Adrenal gland (tissue), 5 donors: ENCODE results near the gene HEG1.

Experiments used
- POLR2A ChIP-seq, 2 donors: fragments of 450-650 bp; IDR thresholded peaks; one replicate each; pipeline ENCODE4 v1.6.1; 2017; ENCODE audit warnings: antibody characterized with exemption in 2 of 2, mild to moderate bottlenecking in 2 of 2, moderate library complexity in 1 of 2
- TF ChIP-seq, protein P1 (sequence below), 6 experiments: fragments of 450-650 bp in 4 of 6; fragments of 200-600 bp in 2 of 6; sonication (generic) in 1 of 6; IDR thresholded peaks; 1 replicate in 5 of 6; 2 replicates in 1 of 6; pipeline versions ENCODE4 v1.5.1 to v1.8.0; 2016 to 2021; ENCODE audit warnings: antibody characterized with exemption in 6 of 6, mild to moderate bottlenecking in 2 of 6, moderate library complexity in 1 of 6
- donor health status: DM: no; HTN: no; CAD: no.

DNA sequence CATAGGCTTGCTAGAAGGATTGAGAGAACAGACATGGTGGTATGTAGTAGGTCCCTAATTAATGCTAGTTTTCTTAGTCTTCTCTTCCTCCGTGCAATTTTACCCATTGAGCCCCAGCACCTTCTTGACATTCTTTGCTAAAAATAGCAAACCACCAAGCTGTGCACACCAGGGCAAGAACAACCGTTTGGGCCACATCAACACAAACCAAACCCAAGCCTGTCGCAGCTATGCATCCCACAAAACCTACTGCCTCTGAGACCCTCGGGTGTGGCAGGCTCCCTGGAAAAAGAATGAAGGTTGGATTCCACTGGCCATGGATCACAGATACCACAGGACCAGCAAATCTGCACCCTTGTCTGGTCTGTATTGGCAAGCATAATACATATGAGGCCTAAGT is 27.1 kb downstream of the HEG1 start:
- no peak for TF ChIP-seq POLR2A (IDR thresholded peaks at IDR 0.05)
- TF ChIP-seq, protein P1, sequence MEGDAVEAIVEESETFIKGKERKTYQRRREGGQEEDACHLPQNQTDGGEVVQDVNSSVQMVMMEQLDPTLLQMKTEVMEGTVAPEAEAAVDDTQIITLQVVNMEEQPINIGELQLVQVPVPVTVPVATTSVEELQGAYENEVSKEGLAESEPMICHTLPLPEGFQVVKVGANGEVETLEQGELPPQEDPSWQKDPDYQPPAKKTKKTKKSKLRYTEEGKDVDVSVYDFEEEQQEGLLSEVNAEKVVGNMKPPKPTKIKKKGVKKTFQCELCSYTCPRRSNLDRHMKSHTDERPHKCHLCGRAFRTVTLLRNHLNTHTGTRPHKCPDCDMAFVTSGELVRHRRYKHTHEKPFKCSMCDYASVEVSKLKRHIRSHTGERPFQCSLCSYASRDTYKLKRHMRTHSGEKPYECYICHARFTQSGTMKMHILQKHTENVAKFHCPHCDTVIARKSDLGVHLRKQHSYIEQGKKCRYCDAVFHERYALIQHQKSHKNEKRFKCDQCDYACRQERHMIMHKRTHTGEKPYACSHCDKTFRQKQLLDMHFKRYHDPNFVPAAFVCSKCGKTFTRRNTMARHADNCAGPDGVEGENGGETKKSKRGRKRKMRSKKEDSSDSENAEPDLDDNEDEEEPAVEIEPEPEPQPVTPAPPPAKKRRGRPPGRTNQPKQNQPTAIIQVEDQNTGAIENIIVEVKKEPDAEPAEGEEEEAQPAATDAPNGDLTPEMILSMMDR (IDR thresholded peaks at IDR 0.05): no peak
